ENCODE data around the gene PHACTR1.

PHACTR1 gene

DNA sequence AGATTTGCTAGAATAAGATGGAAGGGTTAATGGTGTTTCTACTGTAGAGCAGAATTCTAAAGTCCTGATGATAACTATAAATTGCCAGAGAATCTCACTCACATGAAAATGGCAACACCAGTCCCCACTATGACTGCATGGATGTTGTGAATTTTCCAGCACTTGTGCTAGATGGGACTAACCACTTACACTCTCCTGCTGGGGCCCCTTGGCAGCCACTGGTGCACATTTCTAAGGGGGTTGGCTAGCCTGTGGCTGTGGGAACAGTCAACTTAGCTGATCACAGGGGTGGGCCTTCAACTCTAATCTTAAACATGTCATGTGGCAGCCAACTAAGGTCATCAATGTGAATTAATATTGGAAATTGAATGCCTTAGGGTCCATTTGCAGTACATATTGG is 271.2 kb downstream of the PHACTR1 start:
- no peak for DNase-seq (ENCODE audit: low read depth in 2 of 2)

DNA sequence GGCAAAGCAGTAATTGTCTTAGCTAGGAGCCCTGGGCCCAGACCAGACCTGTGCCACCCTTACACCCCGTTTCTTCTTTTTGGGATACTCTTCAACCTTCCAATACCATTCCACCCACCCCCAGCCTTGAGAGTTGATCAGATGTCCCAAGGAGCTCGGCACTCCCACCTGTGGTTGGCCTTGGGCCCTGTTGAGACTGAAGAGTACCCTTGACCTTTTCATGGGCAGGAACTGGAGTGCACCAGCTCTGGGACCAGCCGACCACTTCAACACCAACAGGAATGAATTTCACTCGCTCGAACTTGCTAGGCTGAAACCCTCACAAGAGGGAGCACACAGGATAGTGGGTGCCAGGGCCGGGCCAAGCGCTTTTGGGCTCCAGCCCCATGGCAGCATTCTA is 273.6 kb downstream of the PHACTR1 start:
- no peak for DNase-seq (ENCODE audit: low read depth in 2 of 2)

GRCh38 chr6:12991435-12991834 is 274.9 kb downstream of the PHACTR1 start:
- no peak for DNase-seq (ENCODE audit: low read depth in 2 of 2)

DNA sequence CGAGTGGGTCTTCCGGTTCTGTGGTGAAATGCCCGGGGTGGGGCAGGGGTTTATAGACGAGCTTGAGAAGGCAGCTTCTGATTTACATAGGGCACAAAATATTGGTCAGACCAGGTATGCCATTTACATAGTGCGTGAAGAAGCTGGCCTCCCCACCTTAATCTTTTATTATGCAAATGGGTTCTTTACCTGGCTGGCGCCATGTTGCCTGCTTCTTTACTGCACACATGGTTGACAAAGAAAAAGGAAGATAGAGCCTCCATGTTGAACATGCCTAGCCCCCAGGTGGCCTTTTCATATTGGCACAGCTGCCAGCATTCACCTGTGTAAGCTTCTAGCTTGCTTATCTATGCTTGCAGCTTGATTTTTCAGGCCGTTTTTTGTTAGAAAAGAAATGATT is 276.2 kb downstream of the PHACTR1 start:
- DNase-seq (ENCODE audit: low read depth in 2 of 2), result no peak

DNA sequence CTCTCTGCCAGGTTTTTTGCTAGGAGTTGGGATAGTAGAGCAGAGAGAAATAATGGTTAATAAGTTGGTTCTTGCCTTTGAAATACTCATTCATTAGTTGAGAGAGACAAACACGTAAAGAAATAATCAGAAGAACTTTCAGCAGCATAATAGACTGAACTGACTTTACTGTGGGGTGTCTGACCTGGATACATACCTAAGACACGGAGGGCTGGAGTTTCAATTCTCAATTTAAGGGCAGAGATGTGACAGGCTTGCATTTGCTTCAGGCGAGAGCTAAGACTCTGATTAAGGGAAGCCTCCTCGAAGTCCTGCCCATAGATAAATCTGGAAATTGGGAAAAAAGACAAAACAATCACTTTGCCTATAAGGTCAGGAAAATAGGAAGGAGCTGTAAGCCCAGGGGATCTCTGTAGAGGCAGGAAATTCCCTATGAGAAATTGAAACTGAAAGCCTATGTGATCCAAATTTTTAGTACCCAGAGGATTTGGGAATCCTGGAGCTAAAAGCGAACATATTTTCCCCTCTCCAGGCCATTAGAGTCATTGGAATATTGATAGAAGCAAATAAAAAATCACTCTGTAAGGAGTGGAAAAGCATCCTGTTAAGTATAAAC is 276.8 kb downstream of the PHACTR1 start:
- DNase-seq (ENCODE audit: low read depth in 2 of 2), result no peak

DNA sequence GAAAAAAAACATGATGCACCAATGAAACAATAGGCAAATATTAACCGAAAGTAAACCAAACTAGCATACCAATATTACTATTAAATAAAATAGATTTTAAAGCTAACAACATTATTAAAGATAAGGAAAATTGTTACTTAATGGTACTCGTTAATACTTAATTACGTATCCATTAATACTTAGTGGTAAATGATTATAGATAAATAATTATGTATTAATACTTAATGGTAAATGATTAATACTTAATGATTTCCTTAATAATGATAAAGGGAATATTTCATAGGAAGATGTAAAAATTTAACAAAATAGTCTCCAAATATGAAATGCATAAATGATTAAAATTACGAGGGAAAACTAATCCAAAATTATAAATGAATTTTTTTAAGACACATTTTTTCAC is 278.9 kb downstream of the PHACTR1 start:
- DNase-seq (ENCODE audit: low read depth in 2 of 2), result no peak

DNA sequence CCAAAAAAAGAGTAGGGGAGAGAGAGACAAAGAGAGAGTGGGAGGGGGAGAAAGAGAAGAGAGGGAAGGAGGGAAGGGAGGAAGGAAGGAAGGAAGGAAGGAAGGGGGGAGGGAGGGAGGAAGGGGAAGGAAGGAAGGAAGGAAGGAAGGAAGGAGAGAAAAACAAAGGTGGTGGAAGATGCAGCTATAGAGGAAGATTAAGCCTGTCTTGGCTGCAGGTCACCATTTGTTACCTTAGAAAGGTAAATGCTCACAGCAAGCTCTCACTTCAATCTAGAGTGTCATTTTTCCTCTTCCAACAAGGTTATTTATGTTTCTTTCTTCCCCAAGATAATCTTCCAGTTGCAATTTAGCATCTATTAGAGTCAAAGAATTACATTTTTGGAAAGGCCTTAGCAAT is 284.0 kb downstream of the PHACTR1 start:
- DNase-seq (ENCODE audit: low read depth in 2 of 2), result no peak

DNA sequence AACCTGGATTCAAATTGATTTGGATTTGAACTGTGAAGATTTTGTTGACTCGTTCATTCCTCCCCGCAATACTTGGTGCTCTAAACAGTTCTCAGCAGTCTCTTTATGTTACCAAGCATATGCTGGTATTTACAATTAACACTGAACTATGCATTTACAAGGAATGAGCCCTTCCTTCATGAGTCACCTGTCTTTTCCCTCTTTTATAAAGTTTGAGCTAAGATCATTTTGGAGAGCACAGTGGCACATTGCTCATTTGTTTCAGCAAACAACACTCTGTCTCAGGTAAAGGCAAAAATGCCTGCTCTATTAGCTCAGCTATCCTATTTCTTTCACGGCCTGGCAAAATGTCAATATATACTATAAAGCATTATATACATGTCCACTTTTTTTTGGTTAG is 285.4 kb downstream of the PHACTR1 start:
- no peak for DNase-seq (ENCODE audit: low read depth in 2 of 2)

GRCh38 chr6:13004601-13005000 is 288.0 kb downstream of the PHACTR1 start:
- DNase-seq (ENCODE audit: low read depth in 2 of 2), result no peak

GRCh38 chr6:13005994-13006393 is 289.4 kb downstream of the PHACTR1 start:
- DNase-seq (ENCODE audit: low read depth in 2 of 2), result no peak

DNA sequence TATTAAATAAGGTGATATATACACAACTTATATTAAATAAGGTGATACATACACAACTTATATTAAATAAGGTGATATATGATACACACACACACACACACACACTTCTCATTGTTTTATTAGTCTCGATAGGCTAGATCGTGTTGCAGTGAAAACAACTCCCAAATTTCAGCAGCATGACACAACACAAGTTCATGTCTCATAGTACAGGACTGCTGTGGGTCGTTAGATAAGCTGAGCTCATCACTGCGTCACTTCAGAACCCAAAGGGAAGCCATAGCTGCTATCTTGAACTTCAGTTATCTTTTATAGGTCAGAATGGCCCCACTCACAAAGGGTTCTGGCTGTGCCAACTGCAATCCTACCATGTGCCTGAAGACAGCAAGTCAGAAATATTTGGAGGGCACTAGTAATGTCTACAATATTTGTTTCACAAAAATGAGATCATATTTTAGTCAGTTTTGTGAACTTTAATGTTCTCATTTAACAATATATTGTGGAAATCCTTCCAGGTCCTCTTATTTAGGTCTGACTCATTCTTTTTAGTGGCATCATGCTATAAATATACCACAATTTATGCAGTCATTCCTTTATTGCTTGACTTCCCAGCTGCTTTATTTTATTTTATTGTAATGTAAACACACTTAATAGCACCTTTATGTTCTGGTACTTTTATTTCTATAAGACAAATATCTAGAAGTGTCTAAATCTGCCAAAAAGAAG is 290.2 kb downstream of the PHACTR1 start:
- DNase-seq (ENCODE audit: low read depth in 2 of 2), result no peak

DNA sequence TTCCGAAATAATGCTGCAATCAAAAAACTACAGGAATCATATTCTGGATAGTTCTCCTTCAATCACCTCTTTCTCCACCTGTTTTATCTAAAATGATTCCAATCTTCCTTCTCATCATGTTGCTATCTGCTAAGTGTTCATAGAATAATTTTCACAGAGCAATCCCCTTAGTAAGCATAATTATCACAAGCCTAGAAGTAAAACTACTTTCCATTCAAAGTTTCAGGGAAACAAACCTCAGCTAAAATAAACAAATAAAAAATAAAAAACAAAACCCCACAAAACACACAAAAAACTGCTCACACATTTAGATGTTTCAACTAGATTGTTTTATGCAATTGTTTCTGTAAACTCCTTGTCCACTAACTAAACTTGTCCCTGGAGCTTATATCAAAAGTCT is 291.2 kb downstream of the PHACTR1 start:
- no peak for DNase-seq (ENCODE audit: low read depth in 2 of 2)

- DNase-seq (ENCODE audit: low read depth in 2 of 2), result no peak
Measured at GRCh38 chr6:13009031-13009430, 292.5 kb downstream of the PHACTR1 start.

GRCh38 chr6:13009461-13009860 is 292.9 kb downstream of the PHACTR1 start:
- DNase-seq (ENCODE audit: low read depth in 2 of 2), result no peak

GRCh38 chr6:13011612-13012146 is 295.1 kb downstream of the PHACTR1 start:
- no peak for DNase-seq (ENCODE audit: low read depth in 2 of 2)

DNA sequence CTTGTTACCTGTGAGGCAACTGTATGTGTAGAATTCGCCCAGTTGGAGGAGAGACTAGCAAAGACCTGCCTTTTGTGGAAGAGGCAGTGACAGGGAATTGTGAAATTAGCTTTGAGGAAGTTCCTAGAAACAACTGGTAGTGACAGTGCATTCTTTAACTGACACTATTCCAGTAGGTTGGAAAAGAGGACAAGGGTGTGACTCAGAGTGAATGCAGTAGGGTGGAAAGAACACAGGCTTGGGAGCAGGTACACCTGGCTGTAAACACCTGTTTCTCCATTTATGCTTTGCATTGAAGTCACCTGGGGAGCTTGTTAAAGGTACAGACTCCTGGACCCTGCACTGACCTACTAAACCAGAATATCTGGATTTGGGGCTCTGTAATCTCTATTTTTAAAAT is 295.7 kb downstream of the PHACTR1 start:
- no peak for DNase-seq (ENCODE audit: low read depth in 2 of 2)

GRCh38 chr6:13012977-13013680 is 296.6 kb downstream of the PHACTR1 start:
- no peak for DNase-seq (ENCODE audit: low read depth in 2 of 2)

- DNase-seq (ENCODE audit: low read depth in 2 of 2), result no peak
Measured at GRCh38 chr6:13013681-13014503, 297.3 kb downstream of the PHACTR1 start.

DNA sequence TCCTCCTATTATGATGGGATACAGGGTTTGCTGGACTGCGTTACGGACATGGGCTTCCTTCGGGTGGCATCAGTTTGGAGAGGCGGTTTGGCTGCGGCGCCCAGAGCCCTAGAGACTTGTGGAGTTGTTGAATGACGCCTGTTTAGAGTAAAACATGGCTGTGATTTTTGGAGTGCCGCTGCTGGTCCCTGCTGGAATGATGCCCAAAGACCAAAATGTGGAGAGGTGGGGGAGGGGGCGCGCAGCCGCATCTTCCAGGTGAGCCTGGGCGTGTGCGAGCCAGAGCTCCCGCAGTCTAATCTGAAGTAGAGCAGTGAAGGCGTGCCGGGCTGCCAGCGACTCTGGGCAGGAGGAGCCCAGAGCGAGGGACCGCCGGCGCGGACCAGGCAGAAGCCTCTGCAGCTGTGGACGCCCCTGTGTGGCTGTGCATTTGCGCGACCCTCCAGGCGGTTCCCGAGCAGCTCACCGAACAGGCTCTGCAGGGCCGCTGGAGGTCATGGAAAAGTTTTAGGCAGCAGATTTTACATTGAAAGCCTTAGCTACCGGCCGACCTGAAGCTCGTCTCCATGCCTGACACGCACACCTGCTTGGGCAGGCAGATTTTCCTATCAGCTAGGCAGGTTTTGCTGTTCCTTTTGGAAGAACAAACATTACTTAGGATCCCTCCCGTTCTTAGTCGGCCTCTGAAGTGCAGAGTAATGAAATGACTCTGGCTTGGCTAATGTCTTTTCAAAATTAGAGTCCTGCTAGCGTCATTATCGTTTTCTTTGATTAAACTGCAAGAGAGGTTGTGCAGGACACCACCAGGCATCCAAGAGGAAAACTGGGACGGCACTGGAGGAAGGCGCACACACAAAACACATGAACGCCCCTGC is 298.2 kb downstream of the PHACTR1 start:
- no peak for DNase-seq (ENCODE audit: low read depth in 2 of 2)

DNA sequence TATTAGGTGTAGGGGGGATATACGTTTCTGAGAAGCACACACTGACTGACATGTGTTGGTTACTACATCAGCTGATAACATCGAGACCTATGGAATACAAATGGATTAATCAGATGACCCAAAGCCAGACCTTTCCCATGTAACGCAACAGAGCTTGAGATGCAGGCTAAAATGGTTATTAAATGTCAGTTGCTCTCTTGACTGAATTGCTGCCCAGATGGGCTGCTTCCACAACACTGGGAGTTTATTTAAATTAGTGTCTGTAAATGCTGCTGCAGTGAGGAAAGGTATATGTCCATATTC is 298.8 kb downstream of the PHACTR1 start:
- DNase-seq (ENCODE audit: low read depth in 2 of 2), result no peak

DNA sequence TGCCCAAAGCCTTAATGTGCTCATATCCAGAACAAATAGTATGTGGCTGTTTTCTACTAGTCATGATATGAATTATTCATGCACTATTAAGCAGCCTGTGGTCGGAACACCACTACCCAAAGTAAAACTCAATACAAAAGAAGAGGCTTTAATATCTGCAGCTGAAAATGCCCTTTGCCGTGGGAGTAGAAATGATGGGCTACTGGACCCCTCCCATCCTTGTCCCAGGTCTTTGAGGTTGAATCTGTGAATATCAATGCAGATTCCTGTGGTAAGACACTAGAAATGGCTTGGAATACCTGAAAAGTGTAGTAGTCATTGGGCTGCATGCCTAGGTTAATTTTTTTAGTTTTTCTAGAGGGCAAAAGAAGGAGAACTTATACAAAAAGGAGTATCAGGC is 308.0 kb downstream of the PHACTR1 start:
- no peak for DNase-seq (ENCODE audit: low read depth in 2 of 2)
